NCI-H1930 (cell line): ENCODE results near the gene HSD17B14.
"Not testable (repeated sequence)": the region's sequence is repeated elsewhere in the genome, so short reads cannot be mapped to it uniquely, and the experiment has no call there.

Experiments used
- DNase-seq, 2 experiments: peaks; one replicate each; lab custom pipeline; 2025; lab: John Stamatoyannopoulos, UW

Gene HSD17B14

DNA sequence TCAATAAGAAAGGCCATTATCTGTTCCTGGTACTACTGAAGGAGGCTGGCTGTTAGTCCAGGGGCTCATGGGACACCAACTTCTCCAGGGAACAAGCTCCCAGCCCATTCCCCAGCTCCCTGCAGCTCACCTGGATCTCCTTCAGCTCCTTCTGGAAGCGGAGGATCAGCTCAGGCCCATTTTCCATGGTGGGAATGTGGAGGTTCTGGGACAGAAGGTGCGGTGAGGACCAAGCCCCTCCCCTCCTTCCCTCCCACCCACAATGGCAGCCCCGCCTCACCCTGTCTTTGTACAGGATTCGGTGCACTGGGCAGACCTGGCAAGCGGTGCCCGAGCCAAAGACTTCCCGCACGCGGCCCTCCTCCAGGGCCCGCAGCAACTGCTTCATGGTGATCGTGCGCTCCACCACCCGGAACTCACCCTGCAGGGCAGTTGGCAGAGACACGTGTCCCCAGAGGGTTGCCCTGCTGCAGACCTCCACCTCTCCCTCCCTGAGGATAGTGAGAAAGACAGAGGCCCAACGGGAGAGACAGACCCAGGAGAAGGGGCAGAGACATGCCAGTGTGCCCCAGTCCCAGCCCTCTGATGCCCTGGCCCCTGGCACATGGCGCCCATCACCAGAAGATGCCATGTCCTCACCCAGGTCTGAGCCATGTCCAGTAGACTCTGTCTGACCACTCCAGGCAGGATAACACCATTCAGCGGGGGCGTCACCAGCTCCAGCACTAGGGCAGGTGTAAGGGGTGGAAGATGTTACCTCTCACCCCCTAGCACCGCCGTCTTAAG, 39.8 kb downstream of the HSD17B14 start:
- DNase-seq: no peak

DNA sequence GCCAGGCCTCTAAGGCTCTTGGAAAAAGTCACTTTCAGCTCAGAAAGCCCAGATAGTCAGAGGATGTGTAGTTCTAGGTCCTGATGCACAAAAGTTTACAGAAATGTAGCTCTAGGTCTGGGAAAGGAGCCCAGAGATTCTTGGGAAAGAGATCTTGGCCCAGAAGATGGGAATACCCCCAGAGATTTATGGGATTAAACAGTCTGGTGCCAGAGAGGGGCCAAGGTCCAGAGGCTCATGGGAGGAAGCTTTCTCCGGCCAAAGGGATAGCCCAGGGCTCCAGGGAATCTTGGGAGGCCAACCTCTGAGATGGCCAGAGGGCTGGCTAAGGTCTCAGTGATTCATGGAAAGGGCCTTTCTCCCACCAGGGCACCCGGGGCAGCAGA, 40.6 kb downstream of the HSD17B14 start:
- DNase-seq: no peak

- DNase-seq: peak; percentile 96
Measured at GRCh38 chr19:48795055-48795684, 41.1 kb downstream of the HSD17B14 start.

DNA sequence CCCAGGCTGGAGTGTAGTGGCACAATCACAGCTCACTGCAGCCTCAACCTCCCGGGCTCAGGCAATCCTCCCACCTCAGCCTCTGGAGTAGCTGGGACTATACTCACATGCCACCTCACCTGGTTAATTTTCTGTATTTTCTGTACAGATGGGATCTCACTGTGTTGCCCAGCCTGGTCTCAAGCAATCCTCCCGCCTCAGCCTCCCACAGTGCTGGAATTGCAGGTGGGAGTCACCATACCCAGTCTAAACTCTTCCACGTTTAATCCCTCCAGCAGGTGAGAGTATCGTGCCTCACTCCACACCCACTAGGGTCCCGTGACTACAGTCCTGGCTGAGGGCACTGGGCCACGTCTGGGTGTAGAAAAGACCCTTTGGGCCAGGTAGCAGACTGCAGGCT, 42.0 kb downstream of the HSD17B14 start:
- DNase-seq: no peak

DNA sequence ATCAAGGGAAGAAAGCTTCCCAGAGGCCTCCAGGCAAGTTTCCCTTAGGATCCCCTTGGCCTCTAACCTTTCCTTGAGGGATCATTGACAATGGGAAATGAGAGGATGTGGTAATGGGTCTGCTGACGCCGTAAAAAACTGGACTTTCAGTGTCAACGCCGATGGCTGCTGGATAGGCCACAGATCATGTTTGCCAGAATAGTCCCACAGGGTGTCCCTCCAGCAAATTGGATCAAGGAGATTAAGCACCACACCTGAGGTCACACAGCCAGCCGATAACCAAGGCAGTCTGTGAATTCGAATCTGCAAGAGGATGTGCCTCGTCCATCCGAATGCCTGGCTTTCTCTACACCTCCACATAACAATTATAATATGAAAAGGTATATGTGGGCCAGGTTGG, 43.0 kb downstream of the HSD17B14 start:
- DNase-seq: no peak

DNA sequence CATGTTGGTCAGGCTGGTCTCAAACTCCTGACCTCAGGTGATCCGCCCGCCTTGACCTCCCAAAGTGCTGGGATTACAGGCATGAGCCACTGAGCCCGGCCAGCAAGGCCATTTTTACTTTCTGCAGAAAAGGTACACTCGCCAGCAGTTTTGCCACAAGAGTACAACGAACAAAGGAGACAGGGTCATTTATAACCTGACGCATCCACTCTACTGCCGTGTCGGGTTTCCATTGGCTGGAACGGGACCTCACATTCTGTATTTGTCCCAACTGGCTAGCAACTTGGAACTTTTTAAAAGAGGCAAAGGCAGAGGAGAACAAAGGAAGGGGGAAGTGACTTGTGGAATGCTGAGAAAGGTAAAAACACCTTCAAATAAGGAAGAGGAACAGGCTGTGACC, 49.0 kb downstream of the HSD17B14 start:
- DNase-seq: not testable (repeated sequence)

DNA sequence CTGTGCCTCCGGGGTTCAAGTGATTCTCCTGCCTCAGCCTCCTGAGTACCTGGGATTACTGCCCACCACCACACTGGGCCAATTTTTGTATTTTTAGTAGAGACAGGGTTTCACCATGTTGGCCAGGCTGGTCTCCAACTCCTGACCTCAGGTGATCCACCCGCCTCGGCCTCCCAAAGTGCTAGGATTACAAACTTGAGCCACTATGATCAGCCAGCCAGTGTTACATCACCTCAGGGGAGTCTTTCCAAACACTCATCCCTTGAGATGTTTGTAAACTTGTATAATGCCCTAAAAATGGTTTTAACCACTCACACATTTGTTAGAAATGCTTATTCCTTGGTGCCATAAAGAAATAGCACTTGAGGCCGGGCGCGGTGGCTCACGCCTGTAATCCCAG, 49.9 kb downstream of the HSD17B14 start:
- not testable (repeated sequence) for DNase-seq

DNA sequence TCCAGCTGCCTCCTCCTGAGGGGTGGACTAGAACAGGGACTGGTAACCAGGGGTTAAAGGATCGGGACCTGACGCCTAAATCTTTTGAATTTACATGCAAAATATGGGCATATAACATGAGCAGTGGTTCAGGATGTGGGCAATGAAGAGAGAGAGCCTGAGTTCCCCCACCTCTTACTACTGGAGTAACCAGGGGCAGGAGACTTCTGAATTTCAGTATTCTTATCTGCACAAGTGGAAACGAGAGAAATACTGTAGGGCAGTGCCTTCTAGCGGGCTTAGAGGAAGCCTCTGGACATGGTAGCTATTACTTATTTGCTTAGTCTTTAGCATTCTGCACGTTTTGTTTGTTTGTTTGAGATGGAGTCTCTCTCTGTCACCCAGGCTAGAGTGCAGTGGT, 51.8 kb downstream of the HSD17B14 start:
- DNase-seq: no peak

- DNase-seq: no peak
Measured at GRCh38 chr19:48780631-48781391, 55.5 kb downstream of the HSD17B14 start.

DNA sequence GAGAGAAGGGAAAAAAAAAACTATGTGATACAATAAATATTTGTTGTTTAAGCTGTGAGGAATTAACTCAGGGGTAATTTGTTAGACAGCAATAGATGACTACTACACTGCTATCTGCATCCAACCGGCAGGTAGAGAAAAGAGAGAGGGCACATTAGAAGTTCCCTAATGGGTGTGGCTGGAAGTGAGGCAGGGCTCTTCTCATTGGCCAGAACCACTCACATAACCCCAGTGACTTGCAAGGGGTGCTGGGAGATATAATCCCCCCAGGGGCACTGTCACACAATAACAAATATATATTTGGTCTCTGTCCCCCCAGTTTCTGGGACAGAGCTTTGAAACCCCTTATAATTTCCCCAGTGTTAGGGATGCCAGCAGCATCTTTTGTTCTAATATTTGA, 56.7 kb downstream of the HSD17B14 start:
- no peak for DNase-seq

DNA sequence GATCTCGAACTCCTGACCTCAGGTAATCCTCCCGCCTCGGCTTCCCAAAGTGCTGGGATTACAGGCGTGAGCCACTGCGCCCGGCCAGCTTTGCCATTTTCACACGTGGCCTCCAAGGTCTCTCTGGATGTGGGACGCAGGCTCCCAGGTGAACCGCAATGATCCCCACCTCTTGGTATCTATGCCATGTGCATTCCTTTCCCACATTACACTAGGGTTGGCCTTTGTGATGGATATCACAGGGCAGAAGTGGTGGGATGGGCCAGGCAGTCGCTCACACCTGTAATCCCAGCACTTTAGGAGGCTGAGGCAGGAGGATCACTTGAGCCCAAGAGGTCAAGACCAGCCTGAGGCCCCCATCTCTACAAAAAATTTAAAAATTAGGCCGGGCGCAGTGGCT, 58.6 kb downstream of the HSD17B14 start:
- DNase-seq: no peak

DNA sequence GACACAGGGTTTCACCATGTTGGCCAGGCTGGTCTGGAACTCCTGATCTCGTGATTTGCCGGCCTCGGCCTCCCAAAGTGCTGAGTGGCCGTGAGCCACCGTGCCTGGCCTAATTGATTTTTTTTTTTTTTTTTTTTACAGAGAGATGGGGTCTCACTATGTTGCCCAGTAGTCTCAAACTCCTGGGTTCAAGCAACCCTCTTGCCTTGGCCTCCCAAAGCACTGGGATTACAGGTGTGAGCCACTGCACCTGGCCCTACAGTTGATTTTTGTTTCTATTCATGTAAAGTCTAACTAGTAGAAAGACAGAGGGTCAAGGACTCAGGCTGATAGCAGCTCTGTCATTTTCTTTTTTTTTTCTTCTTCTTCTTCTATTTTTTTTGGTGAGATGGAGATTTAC, 59.2 kb downstream of the HSD17B14 start:
- no peak for DNase-seq

GRCh38 chr19:48772503-48772953, 63.8 kb downstream of the HSD17B14 start:
- DNase-seq: no peak

DNA sequence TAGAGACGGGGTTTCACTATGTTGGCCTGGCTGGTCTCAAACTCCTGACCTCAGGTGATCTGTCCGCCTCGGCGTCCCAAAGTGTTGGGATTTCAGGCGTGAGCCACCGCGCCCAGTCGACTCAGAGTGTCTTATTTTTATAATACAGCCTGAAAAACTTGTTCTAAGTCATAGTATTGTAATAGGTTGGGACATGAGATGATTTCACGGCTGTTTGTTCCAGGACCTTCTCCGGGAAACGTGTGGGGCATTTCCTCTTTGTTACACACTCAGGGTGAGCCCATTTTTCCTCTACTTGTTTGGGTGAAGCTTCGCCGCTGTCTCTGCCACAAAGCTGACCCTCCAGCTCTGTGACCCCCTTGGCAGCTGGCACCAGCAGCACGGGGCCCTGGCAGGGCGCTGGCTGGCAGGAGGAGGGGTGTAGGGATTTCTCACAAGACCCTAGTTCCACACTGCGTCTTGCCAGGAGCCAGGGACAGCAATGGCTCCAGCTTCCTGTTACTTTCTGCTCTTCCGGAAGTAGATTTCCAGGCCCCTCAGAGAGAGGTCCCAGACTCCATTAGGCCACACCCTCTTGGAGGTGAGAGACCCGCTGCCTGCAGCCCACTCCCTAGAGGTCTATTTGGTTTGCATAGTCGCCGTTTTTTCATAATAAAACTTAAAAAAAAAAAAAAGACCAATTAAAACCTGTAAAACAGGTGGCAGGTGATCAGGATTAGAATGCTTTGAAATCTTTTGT, 65.4 kb downstream of the HSD17B14 start:
- no peak for DNase-seq

DNA sequence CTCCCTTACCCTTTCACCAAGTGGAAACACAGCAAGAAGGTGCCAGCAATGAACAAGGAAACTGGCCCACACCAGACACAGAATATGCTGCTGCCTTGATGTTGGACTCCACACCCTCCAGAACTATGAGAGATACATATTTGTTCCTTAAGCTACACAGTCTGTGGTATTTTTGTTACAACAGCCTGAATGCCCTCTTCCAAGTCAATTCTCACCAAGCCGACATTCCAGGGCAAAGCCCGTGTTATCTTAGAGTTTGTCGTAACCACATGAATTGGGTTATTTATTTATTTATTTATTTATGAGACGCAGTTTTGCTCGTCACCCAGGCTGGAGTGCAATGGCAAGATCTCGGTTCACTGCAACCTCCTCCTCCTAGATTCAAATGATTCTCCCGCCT, 66.0 kb downstream of the HSD17B14 start:
- no peak for DNase-seq

DNA sequence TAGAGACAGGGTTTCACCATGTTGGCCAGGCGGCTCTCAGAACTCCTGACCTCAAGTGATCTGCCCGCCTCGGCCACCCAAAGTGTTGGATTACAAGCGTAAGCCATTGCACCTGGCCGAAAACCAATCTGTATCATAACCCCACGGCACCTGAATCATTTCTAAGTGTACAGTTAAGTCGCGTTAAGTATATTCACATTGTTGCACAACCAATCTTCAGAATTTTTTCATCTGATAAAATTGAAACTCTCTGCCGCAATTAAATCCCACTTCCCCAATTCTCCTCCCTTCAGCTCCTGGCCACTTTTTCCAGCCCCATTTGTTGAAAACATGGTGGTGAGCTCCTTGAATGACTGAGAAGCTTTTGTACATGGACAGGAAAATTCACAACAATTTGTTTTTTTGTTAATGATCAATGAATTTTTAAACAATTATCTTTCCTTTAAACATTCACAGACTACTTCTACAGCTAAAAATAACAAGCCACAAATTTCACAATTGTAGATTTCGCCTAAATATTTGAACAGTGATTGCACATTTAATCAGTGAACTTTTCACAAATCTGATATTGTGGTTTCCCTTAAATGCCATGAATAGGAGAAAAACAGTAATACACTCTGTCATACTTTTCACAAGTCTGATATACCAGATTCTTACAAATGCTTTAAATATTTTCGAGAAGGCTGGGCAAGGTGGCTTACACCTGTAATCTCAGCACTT, 67.1 kb downstream of the HSD17B14 start:
- no peak for DNase-seq

DNA sequence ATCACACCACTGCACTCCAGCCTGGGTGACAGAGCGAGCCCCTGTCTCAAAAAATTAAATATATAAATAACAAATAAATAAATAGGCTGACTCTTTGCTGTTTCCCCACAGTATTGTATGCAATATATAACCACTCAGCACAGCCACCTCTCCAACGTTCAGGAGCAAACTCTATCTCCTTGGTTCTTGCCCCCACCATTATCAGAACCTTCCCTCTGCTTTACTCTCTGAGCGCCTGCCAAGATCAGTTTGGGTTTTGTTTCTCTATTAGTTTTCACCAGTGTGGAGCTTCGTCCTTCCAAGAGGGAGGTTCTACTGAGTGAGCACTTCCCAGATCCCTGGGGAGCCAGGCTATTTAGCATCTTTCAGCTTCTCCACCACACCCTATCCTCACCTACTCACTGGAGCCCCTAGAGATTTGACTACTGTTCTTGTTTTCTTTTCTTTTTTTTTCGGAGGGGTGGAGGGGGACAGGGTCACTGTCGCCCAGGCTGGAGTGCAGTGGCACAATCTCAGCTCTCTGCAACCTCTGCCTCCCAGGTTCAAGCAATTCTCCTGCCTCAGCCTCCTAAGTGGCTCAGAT, 68.0 kb downstream of the HSD17B14 start:
- DNase-seq: not testable (repeated sequence)

DNA sequence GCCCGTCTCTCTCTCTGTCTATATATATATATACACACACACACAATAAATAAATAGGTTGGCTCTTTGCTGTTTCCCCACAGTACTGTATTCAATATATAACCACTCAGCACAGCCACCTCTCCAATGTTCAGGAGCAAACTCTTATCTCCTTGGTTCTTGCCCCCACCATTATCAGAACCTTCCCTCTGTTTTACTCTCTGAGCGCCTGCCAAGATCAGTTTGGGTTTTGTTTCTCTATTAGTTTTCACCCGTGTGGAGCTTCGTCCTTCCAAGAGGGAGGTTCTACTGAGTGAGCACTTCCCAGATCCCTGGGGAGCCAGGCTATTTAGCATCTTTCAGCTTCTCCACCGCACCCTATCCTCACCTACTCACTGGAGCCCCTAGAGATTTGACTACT, 70.5 kb downstream of the HSD17B14 start:
- DNase-seq: not testable (repeated sequence)
